Measurements from ENCODE around the gene KIF19.
"Not testable (repeated sequence)": the region's sequence is repeated elsewhere in the genome, so short reads cannot be mapped to it uniquely, and the experiment has no call there.

KIF19 gene, protein sequence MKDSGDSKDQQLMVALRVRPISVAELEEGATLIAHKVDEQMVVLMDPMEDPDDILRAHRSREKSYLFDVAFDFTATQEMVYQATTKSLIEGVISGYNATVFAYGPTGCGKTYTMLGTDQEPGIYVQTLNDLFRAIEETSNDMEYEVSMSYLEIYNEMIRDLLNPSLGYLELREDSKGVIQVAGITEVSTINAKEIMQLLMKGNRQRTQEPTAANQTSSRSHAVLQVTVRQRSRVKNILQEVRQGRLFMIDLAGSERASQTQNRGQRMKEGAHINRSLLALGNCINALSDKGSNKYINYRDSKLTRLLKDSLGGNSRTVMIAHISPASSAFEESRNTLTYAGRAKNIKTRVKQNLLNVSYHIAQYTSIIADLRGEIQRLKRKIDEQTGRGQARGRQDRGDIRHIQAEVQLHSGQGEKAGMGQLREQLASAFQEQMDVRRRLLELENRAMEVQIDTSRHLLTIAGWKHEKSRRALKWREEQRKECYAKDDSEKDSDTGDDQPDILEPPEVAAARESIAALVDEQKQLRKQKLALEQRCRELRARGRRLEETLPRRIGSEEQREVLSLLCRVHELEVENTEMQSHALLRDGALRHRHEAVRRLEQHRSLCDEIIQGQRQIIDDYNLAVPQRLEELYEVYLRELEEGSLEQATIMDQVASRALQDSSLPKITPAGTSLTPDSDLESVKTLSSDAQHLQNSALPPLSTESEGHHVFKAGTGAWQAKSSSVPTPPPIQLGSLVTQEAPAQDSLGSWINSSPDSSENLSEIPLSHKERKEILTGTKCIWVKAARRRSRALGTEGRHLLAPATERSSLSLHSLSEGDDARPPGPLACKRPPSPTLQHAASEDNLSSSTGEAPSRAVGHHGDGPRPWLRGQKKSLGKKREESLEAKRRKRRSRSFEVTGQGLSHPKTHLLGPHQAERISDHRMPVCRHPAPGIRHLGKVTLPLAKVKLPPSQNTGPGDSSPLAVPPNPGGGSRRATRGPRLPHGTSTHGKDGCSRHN
- long read RNA-seq, result 0 reads

DNA sequence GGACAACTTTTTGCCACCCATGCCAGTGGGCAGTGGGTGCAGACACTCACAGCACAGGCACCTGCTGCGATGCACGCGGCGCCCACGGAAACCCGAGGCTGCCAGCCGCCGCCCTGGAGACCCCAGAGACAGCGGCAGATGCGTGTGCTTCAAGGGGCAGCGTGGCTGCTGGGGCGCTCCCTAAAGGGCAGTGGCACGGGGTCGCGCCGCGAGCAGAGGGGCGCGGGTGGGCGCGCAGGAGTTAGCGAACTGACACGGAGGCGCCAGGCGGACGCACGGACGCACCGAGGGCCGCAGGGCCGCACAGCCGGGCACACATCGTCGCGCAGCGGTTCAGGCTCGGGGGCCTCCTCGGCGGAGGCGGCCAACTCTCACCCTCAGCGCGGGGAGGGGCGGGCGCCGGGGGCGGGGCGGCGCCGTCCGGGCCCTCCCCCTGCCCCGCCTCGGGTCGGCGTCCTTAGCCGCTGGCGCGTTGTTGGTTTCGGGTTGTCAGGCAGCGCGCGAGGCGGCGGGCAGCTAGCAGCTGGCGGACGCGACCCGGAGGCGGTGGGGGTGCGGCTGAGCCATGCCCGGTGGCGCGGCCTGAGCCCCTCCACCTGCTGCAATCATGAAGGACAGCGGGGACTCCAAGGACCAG lies at the start of gene KIF19:
KIF19 (plus strand) TSS at position 484 of the 637 bp plus-strand sequence; CDS start at position 608, 124 bp downstream.
- H3K27ac ChIP-seq (replicated peaks), result no peak within 1 kb of the TSS
- peaks cover 34% of the 10 kb centered on the region for H3K27me3 ChIP-seq (ENCODE audit: insufficient read depth, poor library complexity, severe bottlenecking)
- H3K4me3 ChIP-seq (replicated peaks; ENCODE audit: insufficient read depth, low read length), result no peak within 1 kb of the TSS
- DNase-seq (ENCODE audit: low read depth in 1 of 2, low spot score in 1 of 2), result peak in 1 of 2 experiments; percentile 18
- TF ChIP-seq SPI1 (IDR thresholded peaks at IDR 0.05; ENCODE audit: borderline replicate concordance, low read depth), result no peak
- TF ChIP-seq, protein P1, sequence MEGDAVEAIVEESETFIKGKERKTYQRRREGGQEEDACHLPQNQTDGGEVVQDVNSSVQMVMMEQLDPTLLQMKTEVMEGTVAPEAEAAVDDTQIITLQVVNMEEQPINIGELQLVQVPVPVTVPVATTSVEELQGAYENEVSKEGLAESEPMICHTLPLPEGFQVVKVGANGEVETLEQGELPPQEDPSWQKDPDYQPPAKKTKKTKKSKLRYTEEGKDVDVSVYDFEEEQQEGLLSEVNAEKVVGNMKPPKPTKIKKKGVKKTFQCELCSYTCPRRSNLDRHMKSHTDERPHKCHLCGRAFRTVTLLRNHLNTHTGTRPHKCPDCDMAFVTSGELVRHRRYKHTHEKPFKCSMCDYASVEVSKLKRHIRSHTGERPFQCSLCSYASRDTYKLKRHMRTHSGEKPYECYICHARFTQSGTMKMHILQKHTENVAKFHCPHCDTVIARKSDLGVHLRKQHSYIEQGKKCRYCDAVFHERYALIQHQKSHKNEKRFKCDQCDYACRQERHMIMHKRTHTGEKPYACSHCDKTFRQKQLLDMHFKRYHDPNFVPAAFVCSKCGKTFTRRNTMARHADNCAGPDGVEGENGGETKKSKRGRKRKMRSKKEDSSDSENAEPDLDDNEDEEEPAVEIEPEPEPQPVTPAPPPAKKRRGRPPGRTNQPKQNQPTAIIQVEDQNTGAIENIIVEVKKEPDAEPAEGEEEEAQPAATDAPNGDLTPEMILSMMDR (IDR thresholded peaks at IDR 0.05; ENCODE audit: insufficient read depth, low read length), result no peak

DNA sequence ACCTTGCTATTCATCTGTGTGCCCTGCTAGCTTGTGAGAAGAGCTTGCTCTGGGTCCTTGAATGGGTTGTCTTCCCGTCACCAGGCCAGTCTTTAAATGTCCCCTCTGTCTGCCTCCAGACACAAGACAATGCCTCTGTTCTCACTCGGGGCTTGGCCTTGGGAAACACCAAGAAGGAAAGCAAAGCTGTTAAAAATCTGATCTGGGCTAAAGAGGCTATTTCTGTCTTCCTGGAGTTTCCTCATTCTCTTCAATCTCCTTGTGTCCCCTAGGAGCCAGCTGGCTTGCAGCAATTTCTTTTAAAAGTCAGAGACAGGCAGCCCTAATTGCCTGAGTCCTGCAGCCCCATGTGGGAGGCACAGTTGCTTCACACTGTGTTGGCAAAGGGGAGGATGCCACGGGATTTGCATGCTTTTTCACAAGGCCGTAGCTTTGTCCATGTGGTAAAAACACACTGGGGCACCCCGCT lies 49.5 kb upstream of the KIF19 start:
- Histone ChIP-seq H3K27ac (replicated peaks) (no peak overlapping the region), H3K4me3 (replicated peaks; ENCODE audit: insufficient read depth, low read length) (no peak overlapping the region), H3K27me3 (ENCODE audit: insufficient read depth, poor library complexity, severe bottlenecking) (peaks cover 11% of the 10 kb centered on the region)
- TF ChIP-seq GABPA (IDR thresholded peaks at IDR 0.05; ENCODE audit: low read depth), result no peak
- TF ChIP-seq SPI1 (IDR thresholded peaks at IDR 0.05; ENCODE audit: borderline replicate concordance, low read depth), result no peak
- no peak for TF ChIP-seq POLR2AphosphoS5 (IDR thresholded peaks at IDR 0.05; ENCODE audit: low read depth)
- TF ChIP-seq, protein P1 (IDR thresholded peaks at IDR 0.05; ENCODE audit: insufficient read depth, low read length), result no peak
- TF ChIP-seq, protein P2, sequence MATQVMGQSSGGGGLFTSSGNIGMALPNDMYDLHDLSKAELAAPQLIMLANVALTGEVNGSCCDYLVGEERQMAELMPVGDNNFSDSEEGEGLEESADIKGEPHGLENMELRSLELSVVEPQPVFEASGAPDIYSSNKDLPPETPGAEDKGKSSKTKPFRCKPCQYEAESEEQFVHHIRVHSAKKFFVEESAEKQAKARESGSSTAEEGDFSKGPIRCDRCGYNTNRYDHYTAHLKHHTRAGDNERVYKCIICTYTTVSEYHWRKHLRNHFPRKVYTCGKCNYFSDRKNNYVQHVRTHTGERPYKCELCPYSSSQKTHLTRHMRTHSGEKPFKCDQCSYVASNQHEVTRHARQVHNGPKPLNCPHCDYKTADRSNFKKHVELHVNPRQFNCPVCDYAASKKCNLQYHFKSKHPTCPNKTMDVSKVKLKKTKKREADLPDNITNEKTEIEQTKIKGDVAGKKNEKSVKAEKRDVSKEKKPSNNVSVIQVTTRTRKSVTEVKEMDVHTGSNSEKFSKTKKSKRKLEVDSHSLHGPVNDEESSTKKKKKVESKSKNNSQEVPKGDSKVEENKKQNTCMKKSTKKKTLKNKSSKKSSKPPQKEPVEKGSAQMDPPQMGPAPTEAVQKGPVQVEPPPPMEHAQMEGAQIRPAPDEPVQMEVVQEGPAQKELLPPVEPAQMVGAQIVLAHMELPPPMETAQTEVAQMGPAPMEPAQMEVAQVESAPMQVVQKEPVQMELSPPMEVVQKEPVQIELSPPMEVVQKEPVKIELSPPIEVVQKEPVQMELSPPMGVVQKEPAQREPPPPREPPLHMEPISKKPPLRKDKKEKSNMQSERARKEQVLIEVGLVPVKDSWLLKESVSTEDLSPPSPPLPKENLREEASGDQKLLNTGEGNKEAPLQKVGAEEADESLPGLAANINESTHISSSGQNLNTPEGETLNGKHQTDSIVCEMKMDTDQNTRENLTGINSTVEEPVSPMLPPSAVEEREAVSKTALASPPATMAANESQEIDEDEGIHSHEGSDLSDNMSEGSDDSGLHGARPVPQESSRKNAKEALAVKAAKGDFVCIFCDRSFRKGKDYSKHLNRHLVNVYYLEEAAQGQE (IDR thresholded peaks at IDR 0.05; ENCODE audit: insufficient replicate concordance, low read depth), result no peak
- DNase-seq (ENCODE audit: low read depth in 1 of 2, low spot score in 1 of 2), result peak in 1 of 2 experiments; percentile 47

DNA sequence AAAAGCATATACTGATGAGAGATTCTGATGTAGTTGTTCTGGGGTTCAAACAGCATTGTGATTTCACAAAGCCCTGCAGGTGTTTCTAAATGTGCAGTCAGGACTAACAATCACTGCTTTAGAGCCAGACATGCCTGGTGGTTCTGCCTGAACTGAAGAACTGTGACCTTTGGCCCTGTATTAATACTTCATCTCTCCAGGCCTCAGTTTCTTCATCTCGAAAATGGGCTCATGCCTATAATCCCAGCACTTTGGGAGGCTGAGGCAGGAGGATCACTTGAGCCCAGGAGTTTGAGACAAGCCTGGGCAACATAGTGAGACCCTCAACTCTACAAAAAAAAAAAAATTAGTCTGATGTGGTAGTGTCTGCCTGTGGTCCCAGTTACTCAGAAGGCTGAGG lies 48.1 kb upstream of the KIF19 start:
- H3K27me3 ChIP-seq (ENCODE audit: insufficient read depth, poor library complexity, severe bottlenecking), result peaks cover 10% of the 10 kb centered on the region
- TF ChIP-seq SPI1 (IDR thresholded peaks at IDR 0.05; ENCODE audit: borderline replicate concordance, low read depth), result no peak
- TF ChIP-seq, protein P2 (IDR thresholded peaks at IDR 0.05; ENCODE audit: insufficient replicate concordance, low read depth), result no peak
- TF ChIP-seq GABPA (IDR thresholded peaks at IDR 0.05; ENCODE audit: low read depth), result no peak
- TF ChIP-seq, protein P1 (IDR thresholded peaks at IDR 0.05; ENCODE audit: insufficient read depth, low read length), result no peak
- no peak for TF ChIP-seq POLR2AphosphoS5 (IDR thresholded peaks at IDR 0.05; ENCODE audit: low read depth)

DNA sequence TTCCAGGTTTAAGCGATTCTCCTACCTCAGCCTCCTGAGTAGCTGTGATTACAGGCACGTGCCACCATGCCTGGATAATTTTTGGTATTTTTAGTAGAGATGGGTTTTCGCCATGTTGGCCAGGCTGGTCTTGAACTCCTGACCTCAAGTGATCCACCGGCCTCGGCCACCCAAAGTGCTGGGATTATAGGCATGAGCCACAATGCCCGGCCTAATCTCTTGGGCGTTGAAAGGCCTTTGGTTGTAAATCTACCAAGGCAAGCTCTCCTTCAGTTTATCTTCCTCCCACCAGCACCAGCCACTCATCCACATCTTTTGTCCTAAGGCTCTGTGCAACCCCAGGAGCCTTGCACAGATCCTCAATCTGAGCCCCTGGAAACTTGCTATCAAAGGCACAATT lies 46.4 kb upstream of the KIF19 start:
- H3K27ac ChIP-seq (replicated peaks); DNase-seq (ENCODE audit: low read depth in 1 of 2, low spot score in 1 of 2); H3K27me3 ChIP-seq (ENCODE audit: insufficient read depth, poor library complexity, severe bottlenecking); H3K4me3 ChIP-seq (replicated peaks; ENCODE audit: insufficient read depth, low read length): not testable (repeated sequence)

More for the DNA sequence above, 48.1 kb upstream of the KIF19 start:
- Histone ChIP-seq H3K27ac (replicated peaks) (no peak overlapping the region), H3K4me3 (replicated peaks; ENCODE audit: insufficient read depth, low read length) (no peak overlapping the region)
- DNase-seq (ENCODE audit: low read depth in 1 of 2, low spot score in 1 of 2), result no peak
